H1 (cell line): ENCODE data around the gene EFCAB6. TPM values are rescaled to one million over a fixed set of nuclear protein-coding genes. Genes with fewer than 3 reads are reported as not detected.

Experiments
- CTCF ChIA-PET: fragments of 300-600 bp; sonication (Branson Sonifier 250); formaldehyde crosslinking; loops from one replicate; lab custom pipeline; 2021; ENCODE audit not compliant: partially characterized antibody; lab: Charles Lee
- POLR2A ChIA-PET: fragments of 300-600 bp; sonication (Branson Sonifier 250); formaldehyde crosslinking; loops from one replicate; lab custom pipeline; 2021; ENCODE audit warnings: inconsistent platforms; ENCODE audit not compliant: partially characterized antibody; lab: Charles Lee
- DNase-seq, 2 experiments: peaks; one replicate each; pipeline versions ENCODE4 v3.0.0 to v3.0.0-alpha.2; 2010 to 2022; ENCODE audit warnings: low spot score in 2 of 2, low read depth in 1 of 2, mixed read lengths in 1 of 2
- FAIRE-seq: peaks from 2 replicates; lab custom pipeline; 2011; peaks lifted over from hg19 to GRCh38; lab: Jason Lieb, UNC
- H2AFZ ChIP-seq: 2 replicates; pipeline ENCODE4 v1.8.1; 2012; ENCODE audit warnings: low read length, inconsistent platforms
- H2AK5ac ChIP-seq: 2 replicates; pipeline ENCODE4 v1.6.1; 2013; ENCODE audit warnings: low read depth, low read length
- H2BK120ac ChIP-seq: replicated peaks from 2 replicates; pipeline ENCODE3; 2013; ENCODE audit warnings: low read depth, low read length, inconsistent platforms
- H2BK12ac ChIP-seq: 2 replicates; pipeline ENCODE4 v1.6.1; 2013; ENCODE audit warnings: low read depth, low read length
- H2BK15ac ChIP-seq: 2 replicates; pipeline ENCODE4 v1.6.1; 2013; ENCODE audit warnings: low read length
- H2BK20ac ChIP-seq: 2 replicates; pipeline ENCODE4 v1.6.1; 2013; ENCODE audit warnings: low read length
- H2BK5ac ChIP-seq: 2 replicates; pipeline ENCODE4 v1.6.1; 2013; ENCODE audit warnings: low read depth, low read length
- H3K14ac ChIP-seq: 2 replicates; pipeline ENCODE4 v1.6.1; 2013; ENCODE audit warnings: inconsistent platforms; ENCODE audit not compliant: insufficient read length
- H3K18ac ChIP-seq: 2 replicates; pipeline ENCODE4 v1.6.1; 2013; ENCODE audit warnings: low read length; ENCODE audit errors: extremely low read depth
- H3K23ac ChIP-seq: 2 replicates; pipeline ENCODE4 v1.6.1; 2013; ENCODE audit warnings: inconsistent platforms; ENCODE audit not compliant: insufficient read length
- H3K23me2 ChIP-seq: 2 replicates; pipeline ENCODE4 v1.6.1; 2013; ENCODE audit warnings: low read depth, low read length
- H3K27ac ChIP-seq: 2 replicates; pipeline ENCODE4 v1.6.1; 2011; ENCODE audit warnings: low read depth, low read length, inconsistent platforms
- H3K27me3 ChIP-seq, 4 experiments: replicated peaks in 1 of 4; 1 replicate in 1 of 4; 2 replicates in 3 of 4; pipeline versions ENCODE4 v1.6.1 to v1.8.1; 2011 to 2013; ENCODE audit warnings: low read length in 3 of 4, mild to moderate bottlenecking in 3 of 4, inconsistent platforms in 2 of 4, mixed read lengths in 2 of 4, moderate library complexity in 1 of 4; ENCODE audit not compliant: control insufficient read depth in 3 of 4, insufficient read depth in 3 of 4; ENCODE audit errors: extremely low read depth in 1 of 4
- H3K36me3 ChIP-seq, 4 experiments: 2 replicates each; pipeline versions ENCODE4 v1.6.1 to v1.8.1; 2011 to 2013; ENCODE audit warnings: mild to moderate bottlenecking in 4 of 4, low read length in 3 of 4, moderate library complexity in 2 of 4, control low read depth in 1 of 4, inconsistent platforms in 1 of 4; ENCODE audit not compliant: insufficient read depth in 4 of 4, control insufficient read depth in 2 of 4
- H3K4ac ChIP-seq: replicated peaks from 2 replicates; pipeline ENCODE3; 2013; ENCODE audit warnings: low read length, low read depth, mixed read lengths, inconsistent platforms; ENCODE audit not compliant: insufficient read length
- H3K4me1 ChIP-seq, 4 experiments: replicated peaks in 1 of 4; 1 replicate in 1 of 4; 2 replicates in 3 of 4; pipeline versions ENCODE4 v1.6.1 to v1.8.1; 2011 to 2013; ENCODE audit warnings: low read length in 3 of 4, inconsistent platforms in 2 of 4, mixed read lengths in 1 of 4; ENCODE audit not compliant: insufficient read depth in 4 of 4, control insufficient read depth in 3 of 4
- H3K4me2 ChIP-seq, 2 experiments: 2 replicates each; pipeline versions ENCODE4 v1.6.1 to v1.8.1; 2011 to 2013; ENCODE audit warnings: low read depth in 2 of 2, low read length in 2 of 2, control low read depth in 1 of 2, inconsistent platforms in 1 of 2, mild to moderate bottlenecking in 1 of 2; ENCODE audit not compliant: insufficient read depth in 1 of 2
- H3K4me3 ChIP-seq, 4 experiments: fragments of 200-600, 300-600 bp in 1 of 4; sonication (generic), shearing (Covaris generic), sonication (Bioruptor Twin) in 1 of 4; 2 replicates each; pipeline versions ENCODE4 v1.5.1 to v1.8.1; 2011 to 2016; ENCODE audit warnings: low read length in 4 of 4, low read depth in 3 of 4, control low read depth in 2 of 4, inconsistent platforms in 2 of 4, mild to moderate bottlenecking in 2 of 4, mixed read lengths in 1 of 4, moderate library complexity in 1 of 4; ENCODE audit not compliant: insufficient read depth in 2 of 4; ENCODE audit errors: extremely low read depth in 1 of 4
- H3K56ac ChIP-seq: replicated peaks from 2 replicates; pipeline ENCODE3; 2013; ENCODE audit warnings: low read depth, mild to moderate bottlenecking, mixed read lengths, low read length, inconsistent platforms; ENCODE audit not compliant: insufficient read length
- H3K79me1 ChIP-seq: 2 replicates; pipeline ENCODE4 v1.6.1; 2013; ENCODE audit warnings: low read depth, low read length, control low read depth
- H3K79me2 ChIP-seq, 2 experiments: 2 replicates each; pipeline versions ENCODE4 v1.6.1 to v1.8.1; 2012 to 2013; ENCODE audit warnings: low read length in 2 of 2, mild to moderate bottlenecking in 2 of 2, inconsistent platforms in 1 of 2; ENCODE audit not compliant: insufficient read depth in 2 of 2, control insufficient read depth in 1 of 2
- H3K9ac ChIP-seq, 4 experiments: replicated peaks in 1 of 4; 1 replicate in 1 of 4; 2 replicates in 3 of 4; pipeline versions ENCODE4 v1.6.1 to v1.8.1; 2011 to 2013; ENCODE audit warnings: low read depth in 3 of 4, low read length in 3 of 4, control low read depth in 2 of 4, mild to moderate bottlenecking in 2 of 4, moderate library complexity in 2 of 4, inconsistent platforms in 1 of 4; ENCODE audit errors: extremely low read depth in 1 of 4
- H3K9me3 ChIP-seq, 2 experiments: 2 replicates each; pipeline versions ENCODE4 v1.6.1 to v1.8.1; 2012 to 2013; ENCODE audit warnings: mild to moderate bottlenecking in 2 of 2, moderate library complexity in 2 of 2, control low read depth in 1 of 2, inconsistent platforms in 1 of 2, low read depth in 1 of 2, low read length in 1 of 2, mixed read lengths in 1 of 2; ENCODE audit not compliant: insufficient read depth in 2 of 2
- H4K20me1 ChIP-seq, 2 experiments: replicated peaks in 1 of 2; 2 replicates each; pipeline versions ENCODE3 to v1.8.1; 2011 to 2013; ENCODE audit warnings: inconsistent platforms in 2 of 2, low read length in 2 of 2, mild to moderate bottlenecking in 1 of 2; ENCODE audit not compliant: insufficient read depth in 2 of 2, control insufficient read depth in 1 of 2
- H4K5ac ChIP-seq: 2 replicates; pipeline ENCODE4 v1.6.1; 2013; ENCODE audit warnings: low read length, low read depth, mixed read lengths, inconsistent platforms; ENCODE audit not compliant: insufficient read length
- H4K8ac ChIP-seq: 2 replicates; pipeline ENCODE4 v1.8.0; 2013; ENCODE audit warnings: mild to moderate bottlenecking, moderate library complexity, low read length, inconsistent platforms; ENCODE audit not compliant: insufficient read depth; ENCODE audit errors: extremely low read depth
- H4K91ac ChIP-seq: replicated peaks from 2 replicates; pipeline ENCODE3; 2013; ENCODE audit warnings: low read length, mixed read lengths, inconsistent platforms; ENCODE audit not compliant: insufficient read length
- BACH1 ChIP-seq: IDR thresholded peaks from 2 replicates; pipeline ENCODE4 v1.6.1; 2012; ENCODE audit warnings: low read length, improper control_type of control experiment
- CTCF ChIP-seq, 3 experiments: IDR thresholded peaks; 1 replicate in 2 of 3; 2 replicates in 1 of 3; pipeline versions ENCODE4 v1.5.1 to v1.6.1; 2011; ENCODE audit warnings: low read length in 3 of 3, mild to moderate bottlenecking in 3 of 3, inconsistent platforms in 2 of 3, low read depth in 1 of 3, moderate library complexity in 1 of 3; ENCODE audit not compliant: insufficient read depth in 1 of 3; ENCODE audit errors: control extremely low read depth in 1 of 3
- HDAC2 ChIP-seq, 2 experiments: fragments of 300-600 bp in 1 of 2; sonication (generic) in 1 of 2; IDR thresholded peaks; 2 replicates each; pipeline ENCODE4 v1.6.1; 2011 to 2012; ENCODE audit warnings: low read depth in 2 of 2, low read length in 2 of 2, mild to moderate bottlenecking in 2 of 2, moderate library complexity in 2 of 2, borderline replicate concordance in 1 of 2, inconsistent platforms in 1 of 2
- MAX ChIP-seq: IDR thresholded peaks from 2 replicates; pipeline ENCODE4 v1.6.1; 2012; ENCODE audit warnings: inconsistent platforms
- RNF2 ChIP-seq: fragments of 200-900, 300-1000 bp; sonication (generic); IDR thresholded peaks from 2 replicates; pipeline ENCODE4 v1.7.1; 2016; ENCODE audit warnings: borderline replicate concordance, low read depth, mild to moderate bottlenecking, antibody characterized with exemption, low read length; ENCODE audit not compliant: poor library complexity, severe bottlenecking; ENCODE audit errors: missing control alignments
- SUZ12 ChIP-seq: fragments of 200-600 bp; sonication (generic); IDR thresholded peaks from 2 replicates; pipeline ENCODE4 v1.6.1; 2012; ENCODE audit warnings: mild to moderate bottlenecking, inconsistent platforms, low read length, moderate library complexity, mixed read lengths
- TAF7 ChIP-seq: optimal IDR thresholded peaks from 2 replicates; pipeline ENCODE3; 2011; ENCODE audit warnings: low read depth, mild to moderate bottlenecking, inconsistent platforms, low read length, moderate library complexity, borderline replicate concordance
- WGBS, 2 experiments: shearing (Covaris generic) in 1 of 2; methylation state at CpG; one replicate each; pipeline versions ENCODE4 v1.1.6 to v1.1.7; 2013 to 2015; ENCODE audit warnings: low lambda C conversion rate in 2 of 2, mixed read lengths in 2 of 2, inconsistent platforms in 1 of 2, low coverage in 1 of 2, missing lambda C conversion rate in 1 of 2; ENCODE audit not compliant: insufficient replicate concordance in 2 of 2, insufficient coverage in 1 of 2, insufficient read length in 1 of 2; ENCODE audit errors: extremely low coverage in 1 of 2, missing lambda C conversion rate in 1 of 2; 5-methylcytosine and 5-hydroxymethylcytosine counted together
- polyA plus RNA-seq, 7 experiments: library from polyadenylated mRNA; depleted of rRNA in 3 of 7; stranded (reverse) in 5 of 7; unstranded in 2 of 7; fragments of >200 nt in 5 of 7; fragments of 200-250 nt in 2 of 7; gene quantifications; 1 replicate in 5 of 7; 2 replicates in 1 of 7; 4 replicates in 1 of 7; pipeline versions ENCODE4 v1.2.1 to v1.2.3, GENCODE V29; 2011 to 2013; ENCODE audit warnings: missing spikeins in 2 of 7, mixed read lengths in 2 of 7
- total RNA-seq: library from RNA; stranded (reverse); fragmentation: NEBNext Ultra II Directional; extraction: Animal tissue kit (Norgen Biotek cat#: 25700); gene quantifications from 2 replicates; pipeline ENCODE4 v1.2.1, GENCODE V29; 2021

The EFCAB6 gene
- total and polyA plus RNA-seq, 2 of the 8 experiments (the other 6 are each of a cell fraction or from before 2014, with no cell fraction given), result 0.32 to 1.7 TPM

GRCh38 chr22:43564859-43565258, 247.2 kb downstream of the EFCAB6 start:
- H3K18ac ChIP-seq, result no peak overlapping the region
- H3K4me1 ChIP-seq, result peaks cover 0 to 4% (median 0%) of the 10 kb centered on the region in 4 experiments; a peak in 4 of 7 replicates
- H2AK5ac ChIP-seq, result no peak overlapping the region
- H2BK15ac ChIP-seq, result 0 out of 2 replicates have a peak overlapping the region, but pooled peaks have one; percentile 46
- FAIRE-seq (no peak), DNase-seq (no peak)
- CTCF ChIA-PET, result interaction anchor here (0.6 to 2.5 kb wide), 5 partner anchors 10 to 181 kb away, joined by 3 to 8 read pairs (median 3); no protein-coding TSS in a partner anchor
- H2BK5ac ChIP-seq, result no peak overlapping the region
- no peak overlapping the region for H2BK20ac ChIP-seq
- no peaks in the 10 kb centered on the region for H3K79me2 ChIP-seq
- H4K20me1 ChIP-seq, result no peaks in the 10 kb centered on the region
- H2AFZ ChIP-seq, result no peak overlapping the region
- no peaks in the 10 kb centered on the region for H3K23me2 ChIP-seq
- no peak overlapping the region for H3K27ac ChIP-seq
- no peaks in the 10 kb centered on the region for H3K36me3 ChIP-seq
- no peak overlapping the region for H2BK120ac ChIP-seq
- H3K14ac ChIP-seq, result no peak overlapping the region
- H3K79me1 ChIP-seq, result no peaks in the 10 kb centered on the region
- no peak overlapping the region for H4K91ac ChIP-seq
- no peak overlapping the region for H3K4me3 ChIP-seq
- H3K4me2 ChIP-seq, result no peak overlapping the region
- H4K8ac ChIP-seq, result no peak overlapping the region
- no peak overlapping the region for H2BK12ac ChIP-seq
- WGBS, 2 experiments, result 98% methylated on average over 6 of the region's 6 CpGs; no CpG with 5 or more reads in 1 of the 2 experiments
- H4K5ac ChIP-seq, result no peak overlapping the region
- no peak overlapping the region for H3K4ac ChIP-seq
- no peaks in the 10 kb centered on the region; a peak in 1 of 4 replicates for H3K9me3 ChIP-seq
- no peak overlapping the region for H3K23ac ChIP-seq
- no peaks in the 10 kb centered on the region for H3K27me3 ChIP-seq
- H3K9ac ChIP-seq, result no peak overlapping the region
- POLR2A ChIA-PET, result interaction anchor here (1.0 kb wide), 1 partner anchor 23 kb away, joined by 3 read pairs; no protein-coding TSS in a partner anchor
- no peak overlapping the region for H3K56ac ChIP-seq
- TF ChIP-seq CTCF (IDR thresholded peaks at IDR 0.05; ENCODE audit: control extremely low read depth in 1 of 3, insufficient read depth in 1 of 3, low read depth in 1 of 3, low read length in 3 of 3) (no peak), SUZ12 (no peak), RNF2 (no peak), TAF7 (no peak), HDAC2 (IDR thresholded peaks at IDR 0.05; ENCODE audit: borderline replicate concordance in 1 of 2, low read depth in 2 of 2, low read length in 2 of 2) (no peak), MAX (no peak), BACH1 (no peak)
